ENCODE results near the gene THBS3.

THBS3 gene

DNA sequence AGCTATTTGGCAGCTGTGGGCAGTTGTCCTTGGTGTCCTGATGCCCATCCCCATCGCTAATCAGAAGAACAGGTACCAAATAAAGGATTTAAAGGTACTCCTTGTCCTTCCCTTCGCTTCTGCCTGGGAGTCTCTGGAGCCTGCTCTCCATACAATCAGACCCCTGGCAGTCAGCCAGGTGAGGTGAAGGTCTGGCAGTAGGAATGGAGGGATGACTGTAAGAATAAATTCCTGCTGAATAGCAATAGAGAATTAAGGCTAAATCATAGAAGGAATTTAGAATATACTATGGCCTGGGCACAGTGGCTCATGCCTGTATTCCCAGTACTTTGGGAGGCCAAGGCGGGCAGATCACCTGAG is 9.2 kb downstream of the THBS3 start:
- TF ChIP-seq, protein P1, sequence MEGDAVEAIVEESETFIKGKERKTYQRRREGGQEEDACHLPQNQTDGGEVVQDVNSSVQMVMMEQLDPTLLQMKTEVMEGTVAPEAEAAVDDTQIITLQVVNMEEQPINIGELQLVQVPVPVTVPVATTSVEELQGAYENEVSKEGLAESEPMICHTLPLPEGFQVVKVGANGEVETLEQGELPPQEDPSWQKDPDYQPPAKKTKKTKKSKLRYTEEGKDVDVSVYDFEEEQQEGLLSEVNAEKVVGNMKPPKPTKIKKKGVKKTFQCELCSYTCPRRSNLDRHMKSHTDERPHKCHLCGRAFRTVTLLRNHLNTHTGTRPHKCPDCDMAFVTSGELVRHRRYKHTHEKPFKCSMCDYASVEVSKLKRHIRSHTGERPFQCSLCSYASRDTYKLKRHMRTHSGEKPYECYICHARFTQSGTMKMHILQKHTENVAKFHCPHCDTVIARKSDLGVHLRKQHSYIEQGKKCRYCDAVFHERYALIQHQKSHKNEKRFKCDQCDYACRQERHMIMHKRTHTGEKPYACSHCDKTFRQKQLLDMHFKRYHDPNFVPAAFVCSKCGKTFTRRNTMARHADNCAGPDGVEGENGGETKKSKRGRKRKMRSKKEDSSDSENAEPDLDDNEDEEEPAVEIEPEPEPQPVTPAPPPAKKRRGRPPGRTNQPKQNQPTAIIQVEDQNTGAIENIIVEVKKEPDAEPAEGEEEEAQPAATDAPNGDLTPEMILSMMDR (IDR thresholded peaks at IDR 0.05) = no peak

DNA sequence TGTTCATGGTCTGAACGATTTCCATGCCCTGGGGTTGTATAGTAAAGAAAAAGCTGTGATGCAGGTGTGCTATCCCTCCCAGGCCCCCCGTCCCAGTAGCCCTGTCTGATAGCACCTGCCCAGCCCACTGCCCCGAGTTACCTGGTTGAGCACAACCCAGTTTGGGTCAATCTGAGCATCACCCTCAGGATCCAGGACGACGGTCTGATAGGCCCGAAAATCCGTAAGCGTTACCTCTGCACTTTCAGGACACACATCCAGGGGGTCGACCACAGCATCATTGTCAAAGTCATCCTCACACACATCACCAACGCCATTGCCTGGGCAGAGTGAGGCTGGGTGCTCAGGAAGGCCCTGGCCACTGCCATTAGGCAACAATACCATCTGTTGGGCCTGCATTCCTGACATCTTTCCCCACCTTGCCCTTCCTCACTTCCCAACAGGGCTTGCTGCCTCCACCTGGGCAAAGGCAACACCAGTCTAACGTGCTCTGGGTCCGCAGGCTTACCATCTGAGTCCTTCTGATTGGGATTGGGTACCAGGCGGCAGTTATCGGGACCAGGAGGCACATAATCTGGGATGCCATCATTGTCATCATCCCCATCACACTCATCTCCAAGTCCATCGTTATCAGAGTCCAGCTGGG is 9.7 kb downstream of the THBS3 start:
- TF ChIP-seq, protein P1 (IDR thresholded peaks at IDR 0.05) = no peak

DNA sequence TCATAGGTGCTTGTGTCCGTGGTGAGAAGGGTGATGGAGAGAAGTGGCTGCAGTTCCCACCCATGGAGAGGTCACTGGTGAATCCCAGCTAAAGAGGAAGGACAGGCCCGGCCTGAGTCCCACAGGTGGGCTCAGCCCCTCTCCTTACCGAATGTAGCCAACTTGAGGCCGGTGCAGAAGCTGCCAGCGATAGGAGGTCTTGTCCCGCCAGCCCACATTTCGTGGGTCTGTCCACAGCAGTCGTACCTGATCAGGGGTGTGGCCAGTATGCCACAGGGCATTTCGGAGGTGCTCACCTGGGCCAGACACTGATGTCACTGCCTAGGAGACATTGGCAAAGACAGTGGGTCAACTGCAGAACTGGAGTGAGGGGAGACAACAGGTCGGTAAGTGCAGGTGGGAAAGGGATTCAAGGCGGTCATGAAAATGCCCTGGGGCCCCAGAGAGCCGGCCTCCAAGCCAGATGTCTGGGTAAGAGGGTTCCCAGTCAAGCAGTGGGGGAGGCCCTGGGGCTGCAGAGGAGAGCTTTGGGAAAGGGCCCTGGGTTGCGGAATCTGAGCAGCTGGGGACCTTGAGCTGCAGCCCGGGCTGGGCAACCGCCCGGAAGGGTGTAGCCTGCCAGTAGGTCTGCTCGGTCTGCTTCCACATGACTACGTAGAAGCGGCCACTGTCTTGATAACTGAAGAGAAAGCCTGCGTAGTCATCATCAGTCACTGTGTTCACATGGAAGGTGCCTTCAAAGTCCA is 10.6 kb downstream of the THBS3 start:
- TF ChIP-seq, protein P1 (IDR thresholded peaks at IDR 0.05) = no peak

DNA sequence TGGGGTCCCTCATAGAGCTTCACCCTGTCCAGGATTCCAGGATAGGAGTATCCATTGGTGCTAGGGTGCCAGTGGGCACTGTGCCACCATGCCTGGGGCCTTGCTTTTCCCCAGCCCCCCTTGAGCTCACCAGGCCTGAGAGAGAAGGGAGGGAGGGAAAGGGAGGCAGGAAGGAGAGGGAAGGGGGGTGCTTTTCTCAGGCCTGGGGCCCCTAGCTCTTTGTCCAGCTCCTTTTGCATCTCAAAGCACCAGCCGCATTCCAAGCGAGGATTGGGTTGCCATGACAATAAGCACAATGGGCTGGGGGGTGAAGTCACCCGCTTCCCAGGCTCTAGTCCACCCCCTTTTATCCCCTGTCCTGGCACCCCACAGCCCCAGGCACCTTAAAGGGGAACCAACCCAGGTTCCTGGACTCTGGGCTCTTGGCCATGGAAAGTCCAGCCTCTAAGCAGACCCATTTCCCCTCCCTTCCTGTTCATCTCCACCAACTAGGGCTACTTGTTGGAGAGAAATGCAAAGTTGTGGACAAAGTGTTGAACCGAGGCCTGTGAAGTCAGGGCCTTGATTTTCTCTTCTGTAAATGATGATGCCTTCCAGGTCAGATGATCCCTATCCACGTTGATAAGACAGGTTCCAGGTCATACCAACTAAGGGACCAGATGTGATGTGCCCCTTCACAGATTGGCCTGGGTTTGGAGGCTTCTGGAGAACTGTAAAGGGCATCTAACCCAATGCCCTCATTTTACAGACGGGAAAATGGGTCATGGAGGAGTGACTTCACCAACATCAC is 11.4 kb downstream of the THBS3 start:
- TF ChIP-seq, protein P1 (IDR thresholded peaks at IDR 0.05) = no peak

DNA sequence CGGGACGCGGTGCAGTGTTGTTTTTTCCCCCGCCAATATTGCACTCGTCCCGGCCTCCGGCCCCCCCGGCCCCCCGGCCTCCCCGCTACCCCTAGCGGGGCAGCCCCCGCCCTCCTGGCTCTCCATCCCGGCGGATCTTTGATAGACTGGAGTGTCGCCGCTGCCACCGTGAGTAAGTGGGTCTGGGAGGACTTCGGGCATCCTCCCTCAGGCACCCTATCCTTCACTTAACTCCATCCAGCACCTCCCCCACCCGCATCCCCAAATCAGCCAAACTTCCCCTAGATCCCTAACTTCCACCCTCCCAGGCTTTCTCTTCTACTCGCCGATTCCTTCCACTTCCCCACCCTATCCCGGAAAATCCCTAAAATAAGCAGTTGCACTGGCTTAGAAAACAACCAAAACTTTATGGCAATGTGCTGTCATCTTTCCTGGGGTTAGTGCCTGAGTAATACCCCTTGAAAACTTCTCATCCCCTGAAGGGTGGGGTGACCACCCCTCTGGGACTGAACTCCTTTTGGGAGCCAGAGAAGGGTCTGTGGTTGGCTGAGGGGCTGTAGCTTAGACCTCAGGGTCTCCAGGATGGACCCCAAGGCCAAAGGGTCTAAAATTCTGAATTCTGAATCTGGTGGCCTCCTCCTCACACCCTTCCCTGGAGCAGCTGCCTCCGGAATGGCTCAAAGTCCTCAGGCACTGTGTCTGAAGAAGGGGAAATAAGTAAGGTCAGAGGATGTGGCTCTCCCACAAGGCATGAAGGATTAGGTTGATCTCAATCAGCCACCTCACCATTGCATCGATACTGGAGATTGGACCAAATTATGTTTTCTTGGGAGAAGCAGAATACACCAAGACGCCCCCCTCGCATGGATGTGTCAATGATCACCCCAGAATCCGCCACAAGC is 12.2 kb downstream of the THBS3 start:
- TF ChIP-seq, protein P1 (IDR thresholded peaks at IDR 0.05) = no peak

DNA sequence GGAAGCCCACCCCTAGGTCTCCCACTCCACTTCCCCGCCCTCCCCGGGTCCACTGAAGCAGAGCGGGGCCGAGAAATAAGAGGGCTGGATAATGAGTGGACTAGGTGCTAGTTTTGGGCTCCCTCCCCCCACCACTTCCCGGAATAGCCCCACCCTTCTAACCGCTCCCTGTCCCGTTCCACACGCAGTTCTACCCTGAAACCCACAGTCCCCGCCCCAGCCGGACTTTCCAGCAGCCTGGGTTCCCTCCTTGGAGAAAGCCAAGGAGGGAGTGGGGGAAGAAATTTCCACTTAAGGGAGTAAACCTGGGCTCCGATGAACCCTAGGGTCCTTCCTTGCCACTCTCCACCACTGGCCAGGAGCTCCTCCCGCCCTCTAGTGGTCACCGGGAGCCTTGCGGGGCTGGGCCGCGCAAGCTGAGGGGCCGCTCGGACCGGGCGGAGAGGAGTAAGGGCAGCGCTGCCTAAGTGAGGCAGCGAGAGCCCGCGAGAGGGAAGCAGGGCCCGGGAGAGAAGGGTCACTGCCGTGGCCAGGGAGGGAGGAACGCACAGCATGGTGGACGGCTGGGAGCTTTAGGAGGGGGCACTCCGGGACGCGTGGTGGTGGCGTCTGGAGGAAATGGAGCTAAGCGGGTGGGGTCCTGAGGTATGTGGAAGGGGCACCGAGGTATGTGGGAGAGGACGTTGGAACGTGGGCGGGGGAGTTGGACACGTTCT is 14.3 kb downstream of the THBS3 start:
- TF ChIP-seq, protein P1 (IDR thresholded peaks at IDR 0.05) = peak; percentile 100
